Esophagus squamous epithelium (tissue), 5 donors: ENCODE measurements around the gene ATG12. TPM values are rescaled to one million over a fixed set of nuclear protein-coding genes. Genes with fewer than 3 reads are reported as not detected.
"Not testable (repeated sequence)": the region's sequence is repeated elsewhere in the genome, so short reads cannot be mapped to it uniquely, and the experiment has no call there.

ENCODE experiments used
- DNase-seq: peaks from one replicate; lab custom pipeline; 2025; lab: John Stamatoyannopoulos, UW
- H3K27ac ChIP-seq, 4 donors: fragments of 200-600 bp; sonication (generic); one replicate each; pipeline ENCODE4 v1.5.1; 2016 to 2019; ENCODE audit warnings: mild to moderate bottlenecking in 1 of 4
- H3K27me3 ChIP-seq, 4 donors: fragments of 200-600 bp; sonication (generic); 1 replicate in 3 of 4; 2 replicates in 1 of 4; pipeline versions ENCODE4 v1.5.1 to v1.6.0; 2017 to 2021; ENCODE audit warnings: antibody characterized with exemption in 1 of 4
- H3K36me3 ChIP-seq, 3 donors: fragments of 200-600 bp; sonication (generic); one replicate each; pipeline ENCODE4 v1.5.1; 2016 to 2019
- H3K4me1 ChIP-seq, 3 donors: fragments of 200-600 bp; sonication (generic); one replicate each; pipeline ENCODE4 v1.5.1; 2017 to 2019
- H3K4me3 ChIP-seq, 4 donors: fragments of 200-600 bp; sonication (generic); 1 replicate in 3 of 4; 2 replicates in 1 of 4; pipeline ENCODE4 v1.5.1; 2016 to 2019; ENCODE audit warnings: mild to moderate bottlenecking in 2 of 4, moderate library complexity in 1 of 4
- H3K9me3 ChIP-seq, 3 donors: fragments of 200-600 bp; sonication (generic); one replicate each; pipeline ENCODE4 v1.5.1; 2016 to 2019
- POLR2A ChIP-seq, 4 donors: fragments of 450-650 bp; IDR thresholded peaks; one replicate each; pipeline ENCODE4 v1.6.1; 2017; ENCODE audit warnings: antibody characterized with exemption in 4 of 4, mild to moderate bottlenecking in 4 of 4, moderate library complexity in 3 of 4
- WGBS, 2 donors: methylation state at CpG; one replicate each; pipeline ENCODE4 v1.1.5; 2018; 5-methylcytosine and 5-hydroxymethylcytosine counted together
- intact Hi-C: fragments of 100-400 bp; cut with DNase I; formaldehyde crosslinking; loops from one replicate; pipeline ENCODE4 v1.15.0; 2022
- total RNA-seq, 4 donors: library from RNA; depleted of rRNA; stranded (reverse); fragments of >200 nt; gene quantifications; one replicate each; pipeline ENCODE4 v1.1.0, GENCODE V29; 2016
- TF ChIP-seq, protein P1 (sequence below), 6 experiments: fragments of 450-650 bp in 4 of 6; fragments of 200-600 bp in 2 of 6; sonication (generic) in 2 of 6; IDR thresholded peaks; one replicate each; pipeline ENCODE4 v1.5.1; 2016 to 2019; ENCODE audit warnings: antibody characterized with exemption in 6 of 6, mild to moderate bottlenecking in 4 of 6, moderate library complexity in 4 of 6
- donor health status: DM: yes; HTN: yes; CAD: no.

ATG12 gene
- total RNA-seq, 4 donors from 2014 or later: 15.7 to 37.8 (median 33.5) TPM

DNA sequence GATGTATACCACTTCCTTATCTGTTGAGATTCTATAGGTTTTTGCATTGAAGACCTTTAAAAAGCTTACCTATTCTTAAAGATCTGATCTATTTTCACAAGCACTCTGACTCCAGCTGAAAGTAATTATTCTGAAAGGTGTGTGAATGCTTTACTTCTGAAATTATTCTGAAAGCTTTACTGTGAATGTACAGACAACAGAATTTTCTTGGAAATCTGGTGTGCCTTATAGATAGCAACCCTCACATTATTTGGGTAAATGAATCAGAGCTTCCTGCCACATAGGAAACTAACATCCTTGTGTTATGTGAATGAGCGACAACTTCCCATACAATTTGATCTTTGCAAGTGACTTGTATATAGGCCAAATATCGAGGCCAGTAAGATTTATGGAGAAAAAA is 31.4 kb downstream of the ATG12 start:
- WGBS, 2 donors: 69 to 72% methylated on average over 2 of the region's 2 CpGs
- Histone ChIP-seq H3K36me3 (no peaks in the 10 kb centered on the region), H3K27me3 (peaks cover 0 to 32% (median under 1%) of the 10 kb centered on the region in 4 donors), H3K9me3 (no peaks in the 10 kb centered on the region), H3K4me1 (no peaks in the 10 kb centered on the region), H3K4me3 (no peak overlapping the region), H3K27ac (no peak overlapping the region)
- no peak for DNase-seq
- TF ChIP-seq, protein P1, sequence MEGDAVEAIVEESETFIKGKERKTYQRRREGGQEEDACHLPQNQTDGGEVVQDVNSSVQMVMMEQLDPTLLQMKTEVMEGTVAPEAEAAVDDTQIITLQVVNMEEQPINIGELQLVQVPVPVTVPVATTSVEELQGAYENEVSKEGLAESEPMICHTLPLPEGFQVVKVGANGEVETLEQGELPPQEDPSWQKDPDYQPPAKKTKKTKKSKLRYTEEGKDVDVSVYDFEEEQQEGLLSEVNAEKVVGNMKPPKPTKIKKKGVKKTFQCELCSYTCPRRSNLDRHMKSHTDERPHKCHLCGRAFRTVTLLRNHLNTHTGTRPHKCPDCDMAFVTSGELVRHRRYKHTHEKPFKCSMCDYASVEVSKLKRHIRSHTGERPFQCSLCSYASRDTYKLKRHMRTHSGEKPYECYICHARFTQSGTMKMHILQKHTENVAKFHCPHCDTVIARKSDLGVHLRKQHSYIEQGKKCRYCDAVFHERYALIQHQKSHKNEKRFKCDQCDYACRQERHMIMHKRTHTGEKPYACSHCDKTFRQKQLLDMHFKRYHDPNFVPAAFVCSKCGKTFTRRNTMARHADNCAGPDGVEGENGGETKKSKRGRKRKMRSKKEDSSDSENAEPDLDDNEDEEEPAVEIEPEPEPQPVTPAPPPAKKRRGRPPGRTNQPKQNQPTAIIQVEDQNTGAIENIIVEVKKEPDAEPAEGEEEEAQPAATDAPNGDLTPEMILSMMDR (IDR thresholded peaks at IDR 0.05): no peak
- TF ChIP-seq POLR2A (IDR thresholded peaks at IDR 0.05): no peak
- intact Hi-C loops: no loop called here

DNA sequence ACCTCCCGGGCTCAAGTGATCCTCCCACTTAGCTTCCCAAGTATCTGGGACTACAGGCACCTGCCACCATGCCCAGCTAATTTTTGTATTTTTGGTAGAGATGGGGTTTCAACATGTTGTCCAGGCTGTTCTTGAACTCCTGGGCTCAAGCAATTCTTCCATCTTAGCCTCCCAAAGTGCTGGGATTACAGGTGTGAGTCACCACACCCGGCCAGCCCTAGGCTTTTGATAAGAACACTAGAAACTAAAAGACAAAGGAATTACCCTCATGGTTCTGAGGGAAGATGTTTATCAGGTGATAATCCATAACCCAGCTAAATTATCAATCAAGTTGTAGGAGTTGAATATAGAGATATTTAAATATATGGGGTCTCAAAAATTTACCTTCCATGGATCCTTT is 33.3 kb downstream of the ATG12 start:
- H3K9me3 ChIP-seq, intact Hi-C loops, H3K4me1 ChIP-seq, H3K27ac ChIP-seq, H3K4me3 ChIP-seq, H3K36me3 ChIP-seq, DNase-seq: not testable (repeated sequence)
- H3K27me3 ChIP-seq: peaks cover 0 to 13% (median 0%) of the 10 kb centered on the region in 4 donors
- 78 to 83% methylated on average over 2 of the region's 2 CpGs for WGBS, 2 donors

DNA sequence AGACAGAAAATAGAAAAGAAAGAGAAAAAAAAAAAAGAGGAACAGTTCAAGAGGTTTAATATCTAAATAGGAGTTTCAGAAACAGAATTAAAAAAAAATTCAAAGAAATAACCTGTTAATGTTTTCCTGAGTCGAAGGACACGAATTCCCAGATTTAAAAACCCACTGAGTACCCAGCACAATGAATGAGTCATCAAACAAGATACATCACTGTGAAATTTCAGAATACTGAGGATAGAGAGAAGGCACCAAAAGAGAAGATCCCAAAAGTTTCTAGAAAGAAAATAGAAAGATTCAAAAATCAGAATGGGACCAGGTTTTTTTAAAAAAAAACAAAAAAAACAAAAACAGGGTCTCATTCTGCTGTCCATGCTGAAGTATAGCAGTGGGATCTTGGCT is 33.7 kb downstream of the ATG12 start:
- no peak for DNase-seq
- Histone ChIP-seq H3K27me3 (peaks cover 0 to 9% (median 0%) of the 10 kb centered on the region in 4 donors), H3K36me3 (no peaks in the 10 kb centered on the region), H3K27ac (no peak overlapping the region), H3K9me3 (no peaks in the 10 kb centered on the region), H3K4me3 (no peak overlapping the region), H3K4me1 (no peaks in the 10 kb centered on the region)
- 65% methylated on average over 2 of the region's 2 CpGs for WGBS, 2 donors
- no peak for TF ChIP-seq POLR2A (IDR thresholded peaks at IDR 0.05)
- TF ChIP-seq, protein P1 (IDR thresholded peaks at IDR 0.05): no peak
- intact Hi-C loops: no loop called here

DNA sequence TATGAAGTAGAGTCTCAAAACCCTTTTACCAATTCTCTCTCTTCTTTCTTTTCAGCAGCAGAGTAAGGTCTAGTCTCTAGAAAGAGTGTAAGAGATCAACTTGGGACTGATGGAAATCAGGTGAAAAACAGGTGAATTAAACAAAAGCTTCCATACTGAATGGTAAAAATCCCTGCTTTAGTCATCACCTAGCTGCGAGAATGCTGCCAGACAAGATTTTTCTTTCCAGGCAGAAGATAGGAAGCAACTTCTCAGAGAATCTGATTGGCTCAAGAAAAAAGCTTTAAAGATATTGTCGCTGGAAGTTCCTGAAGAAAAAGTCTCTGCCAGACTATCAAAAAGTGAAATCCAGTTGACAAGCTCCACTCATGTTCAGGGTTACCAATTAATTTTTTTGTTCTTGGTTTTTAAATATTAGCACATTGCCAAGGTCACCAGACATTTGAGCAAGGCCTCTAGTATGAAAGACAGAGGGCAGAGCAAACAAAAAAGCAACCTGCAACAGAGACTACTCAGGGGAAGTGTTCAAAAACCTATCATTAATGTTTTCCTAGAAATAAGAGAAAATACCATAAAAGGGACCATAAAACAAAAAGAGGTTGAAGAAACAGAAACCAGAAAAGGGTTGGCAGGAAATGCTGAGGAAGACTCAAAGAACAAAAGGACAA is 34.2 kb downstream of the ATG12 start:
- DNase-seq: no peak
- H3K4me3 ChIP-seq: no peak overlapping the region
- H3K27me3 ChIP-seq: peaks cover 0 to 3% (median 0%) of the 10 kb centered on the region in 4 donors
- no peaks in the 10 kb centered on the region for H3K9me3 ChIP-seq
- no peaks in the 10 kb centered on the region for H3K4me1 ChIP-seq
- TF ChIP-seq POLR2A (IDR thresholded peaks at IDR 0.05): no peak
- TF ChIP-seq, protein P1 (IDR thresholded peaks at IDR 0.05): no peak
- H3K36me3 ChIP-seq: no peaks in the 10 kb centered on the region
- H3K27ac ChIP-seq: no peak overlapping the region
- WGBS, 2 donors: 45 to 49% methylated on average over 2 of the region's 2 CpGs
- intact Hi-C loops: no loop called here

DNA sequence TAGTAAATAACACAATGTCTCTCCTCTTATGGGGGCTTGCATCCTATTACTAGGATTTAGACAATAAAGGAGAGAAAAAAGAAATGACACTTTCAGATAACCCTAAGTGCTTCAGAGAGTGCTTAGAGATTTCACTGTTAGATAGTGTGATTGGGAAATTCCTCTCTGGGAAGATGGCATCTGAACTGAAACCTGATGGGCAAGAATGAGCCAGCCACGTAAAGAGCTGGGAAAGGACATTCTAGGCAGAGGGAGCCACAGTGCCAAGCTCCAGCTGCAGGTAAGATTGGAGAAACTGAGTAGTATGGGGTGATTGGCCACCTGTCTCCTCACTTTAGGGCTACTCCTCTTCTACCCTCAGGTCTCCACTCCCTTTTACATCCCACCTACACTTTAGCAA is 39.4 kb downstream of the ATG12 start:
- Histone ChIP-seq H3K9me3 (no peaks in the 10 kb centered on the region), H3K4me3 (no peak overlapping the region), H3K4me1 (no peaks in the 10 kb centered on the region), H3K36me3 (no peaks in the 10 kb centered on the region), H3K27ac (no peak overlapping the region), H3K27me3 (no peaks in the 10 kb centered on the region)
- TF ChIP-seq POLR2A (IDR thresholded peaks at IDR 0.05): no peak
- TF ChIP-seq, protein P1 (IDR thresholded peaks at IDR 0.05): no peak
- 36 to 40% methylated on average over 1 of the region's 1 CpG for WGBS, 2 donors
- DNase-seq: no peak
- intact Hi-C loops: no loop called here
